Islet precursor cell (in vitro differentiated cells): Measurements from ENCODE around the gene RAPGEF2.
"Not testable (repeated sequence)": the region's sequence is repeated elsewhere in the genome, so short reads cannot be mapped to it uniquely, and the experiment has no call there.

Experiments used
- DNase-seq: peaks from one replicate; pipeline ENCODE4 v3.0.0-alpha.2; 2018

The RAPGEF2 gene

DNA sequence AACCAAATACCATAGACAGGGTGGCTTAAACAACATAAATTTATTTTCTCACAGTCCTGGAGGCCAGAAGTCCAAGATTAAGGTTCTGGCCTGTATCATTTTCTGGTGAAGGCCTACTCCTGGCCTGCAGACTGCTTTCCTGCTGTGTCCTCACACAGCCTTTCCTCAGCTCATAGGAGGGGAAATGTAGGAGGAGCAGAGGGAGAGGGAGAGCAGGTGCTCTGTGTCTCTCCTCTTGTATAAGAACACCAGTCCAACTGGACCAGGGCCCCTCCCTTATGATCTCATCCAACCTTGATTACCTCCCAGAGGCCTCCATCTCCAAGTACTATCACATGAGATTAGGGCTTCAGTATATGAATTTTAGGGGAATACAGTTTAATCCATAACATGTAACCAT lies 34.3 kb downstream of the RAPGEF2 start:
- no peak for DNase-seq

DNA sequence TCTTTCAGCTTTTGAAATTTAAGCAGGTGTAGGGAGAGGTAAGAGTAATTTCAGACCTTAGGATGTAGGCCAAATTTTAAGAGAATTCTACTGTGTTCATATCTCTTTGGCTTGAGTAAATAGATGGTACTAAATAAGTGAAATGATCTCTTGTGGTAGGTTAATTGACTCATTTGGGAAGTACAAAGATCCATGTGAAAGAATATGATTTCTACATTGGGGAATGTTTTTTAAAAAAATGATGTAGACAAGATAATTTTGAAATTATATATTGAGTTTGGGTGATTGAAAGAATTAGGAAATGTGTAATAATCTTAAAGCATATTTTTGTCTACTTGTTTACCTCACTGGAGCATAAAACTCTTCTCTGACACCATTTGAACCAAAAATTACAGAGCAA lies 35.6 kb downstream of the RAPGEF2 start:
- DNase-seq = no peak

DNA sequence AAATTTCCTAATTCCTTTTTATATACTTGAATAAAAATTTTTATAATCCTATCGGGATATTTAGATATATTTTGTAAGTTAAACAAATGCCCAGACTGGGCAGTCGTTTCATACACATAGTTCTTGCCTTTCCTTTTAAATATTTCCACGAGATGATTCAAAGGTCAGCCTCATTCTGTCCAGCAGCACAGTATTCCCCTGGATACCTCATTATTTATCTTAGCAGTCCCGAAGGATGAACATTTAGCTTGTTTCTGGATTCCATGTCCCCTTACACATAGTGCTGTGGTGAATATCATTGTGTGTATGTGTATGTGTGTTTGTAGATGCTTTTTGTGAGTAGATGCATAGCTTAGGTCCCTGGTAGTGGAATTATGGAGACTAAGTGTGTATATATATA lies 38.3 kb downstream of the RAPGEF2 start:
- no peak for DNase-seq

DNA sequence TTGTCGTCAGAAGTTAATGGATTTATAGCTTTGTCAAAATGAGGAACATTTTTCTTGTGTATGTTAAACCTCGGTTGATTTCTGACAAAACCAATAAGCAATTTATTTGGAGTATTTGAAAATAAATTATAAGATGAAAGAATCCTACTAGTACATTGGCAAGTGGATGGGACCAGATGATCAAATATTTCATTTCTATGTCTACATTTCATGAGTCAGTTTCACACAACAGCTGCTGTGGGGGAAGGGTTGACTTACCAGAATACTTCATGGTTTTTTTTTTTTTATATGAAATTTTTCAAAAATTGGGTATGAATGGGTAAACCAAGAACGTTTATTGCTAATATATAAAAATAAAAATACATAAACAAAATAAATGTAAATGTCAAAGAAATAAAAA lies 39.4 kb downstream of the RAPGEF2 start:
- no peak for DNase-seq

DNA sequence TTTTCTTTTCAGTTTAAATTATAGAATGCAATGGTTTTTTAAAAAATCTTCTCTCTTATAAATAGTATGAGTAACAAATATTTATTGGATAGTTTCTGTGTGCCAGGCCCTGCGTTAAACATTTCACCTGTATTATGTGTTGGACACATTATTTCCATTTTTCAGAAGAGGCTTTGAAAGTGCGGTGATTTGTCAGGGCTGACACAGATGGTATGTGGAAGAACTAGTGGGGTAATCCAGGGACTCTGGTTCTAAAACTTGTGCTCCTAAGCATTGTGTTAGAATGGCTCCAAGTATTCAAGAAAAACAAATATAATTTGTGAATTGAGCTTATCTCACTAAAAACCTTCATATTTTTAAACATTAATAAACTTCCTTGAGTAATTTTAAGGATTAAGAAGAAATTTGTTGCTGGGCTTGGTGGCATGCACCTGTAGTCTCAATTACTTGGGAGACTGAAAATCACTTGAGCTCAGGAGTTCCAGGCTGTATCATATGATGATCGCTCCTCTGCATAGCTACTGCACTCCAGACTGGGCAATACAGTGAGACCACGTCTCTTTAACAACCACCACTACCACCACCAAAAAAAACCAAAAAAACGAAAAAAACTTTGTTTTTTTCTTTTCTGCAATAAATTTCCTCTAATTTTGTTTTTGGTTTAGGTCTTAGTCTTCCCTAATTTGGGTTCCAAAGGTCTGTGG lies 40.0 kb downstream of the RAPGEF2 start:
- DNase-seq = no peak

DNA sequence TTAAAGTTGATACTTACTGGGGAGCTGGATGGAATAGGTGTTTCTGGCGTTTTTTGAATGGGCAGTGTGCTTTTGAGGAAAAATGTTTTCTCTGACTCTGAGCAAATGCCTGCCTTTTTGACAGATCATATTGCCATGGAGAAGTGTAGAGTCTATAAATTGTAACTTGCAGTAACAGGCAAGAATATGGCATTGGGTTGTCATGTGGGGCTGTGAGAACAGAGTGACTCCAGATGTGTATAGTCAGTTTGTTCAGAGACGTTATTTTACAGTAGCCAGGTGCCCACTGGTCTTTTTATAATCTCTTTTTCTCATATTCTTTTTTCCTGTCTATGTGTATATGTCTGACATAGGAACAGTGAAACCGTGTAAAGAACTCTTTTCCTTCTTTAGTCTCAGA lies 40.8 kb downstream of the RAPGEF2 start:
- no peak for DNase-seq

DNA sequence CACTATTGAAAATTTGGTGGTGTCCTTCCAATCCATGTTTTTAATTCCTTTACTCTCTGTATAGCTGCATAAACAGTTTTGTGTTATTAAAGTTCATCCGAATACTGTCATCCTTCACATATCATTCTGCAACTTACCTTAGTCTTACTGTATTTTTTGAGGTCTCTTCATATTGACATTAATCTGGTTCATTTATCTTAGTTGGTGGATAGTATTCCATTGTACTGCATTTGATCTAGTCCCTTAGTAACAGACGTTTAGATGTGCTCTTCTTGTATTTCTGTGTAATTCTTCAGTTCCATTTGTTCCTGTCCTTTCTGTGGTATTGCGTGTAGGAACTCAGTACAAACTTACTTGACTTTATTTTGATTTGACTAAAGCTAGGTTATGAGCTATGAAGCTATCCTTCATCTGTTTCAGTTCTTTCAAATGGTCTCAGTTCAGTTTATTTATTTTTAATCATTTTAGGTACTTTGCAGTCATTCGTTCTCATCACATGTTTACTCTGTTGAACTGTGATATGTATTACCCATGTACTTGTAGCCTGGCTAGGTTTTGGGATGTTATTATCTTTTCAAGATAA lies 41.3 kb downstream of the RAPGEF2 start:
- no peak for DNase-seq

DNA sequence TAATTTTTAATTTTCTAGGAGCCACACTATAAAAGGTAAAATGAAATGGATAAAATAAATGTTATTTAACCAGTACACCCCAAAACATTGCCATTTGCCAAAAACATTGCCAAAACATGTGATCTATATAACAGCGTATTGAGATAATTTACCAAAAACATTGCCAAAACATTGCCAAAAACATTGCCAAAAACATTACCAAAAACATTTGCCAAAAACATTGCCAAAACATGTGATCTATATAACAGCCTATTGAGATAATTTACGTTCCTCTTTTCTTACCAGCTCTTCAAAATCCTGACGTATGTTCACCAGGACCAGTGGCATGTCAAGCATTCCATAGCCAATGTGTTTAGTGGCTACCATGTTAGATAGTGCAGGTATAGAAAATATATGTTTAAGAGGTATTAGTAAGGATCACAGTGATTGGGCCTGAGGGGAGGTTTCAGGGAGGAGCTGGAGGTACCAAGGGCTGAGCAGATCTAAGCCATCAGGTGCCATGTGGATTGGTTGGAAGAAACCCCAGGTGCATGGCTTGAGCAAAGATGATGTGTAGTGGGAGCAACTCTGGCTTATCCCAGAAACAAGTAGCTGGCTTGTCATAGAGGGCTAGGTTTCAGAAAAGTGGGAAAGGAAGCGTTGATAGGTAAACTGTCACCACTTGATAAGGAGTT lies 42.6 kb downstream of the RAPGEF2 start:
- no peak for DNase-seq

DNA sequence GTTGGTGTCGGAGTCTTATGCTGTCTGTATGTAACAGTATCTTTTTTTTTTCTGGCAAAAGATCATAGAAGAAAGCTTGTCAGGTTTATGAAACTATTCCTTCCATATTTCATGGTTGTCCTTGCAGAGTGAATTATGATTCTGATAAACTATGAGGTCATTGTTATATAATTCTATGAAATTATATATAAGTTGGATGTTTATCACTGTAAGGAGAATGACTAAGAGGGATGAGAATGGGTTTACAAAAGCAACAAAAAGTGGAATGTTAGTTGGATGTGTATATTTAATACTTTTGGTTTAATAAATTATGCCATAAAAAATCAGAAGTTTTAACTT lies 43.1 kb downstream of the RAPGEF2 start:
- no peak for DNase-seq

DNA sequence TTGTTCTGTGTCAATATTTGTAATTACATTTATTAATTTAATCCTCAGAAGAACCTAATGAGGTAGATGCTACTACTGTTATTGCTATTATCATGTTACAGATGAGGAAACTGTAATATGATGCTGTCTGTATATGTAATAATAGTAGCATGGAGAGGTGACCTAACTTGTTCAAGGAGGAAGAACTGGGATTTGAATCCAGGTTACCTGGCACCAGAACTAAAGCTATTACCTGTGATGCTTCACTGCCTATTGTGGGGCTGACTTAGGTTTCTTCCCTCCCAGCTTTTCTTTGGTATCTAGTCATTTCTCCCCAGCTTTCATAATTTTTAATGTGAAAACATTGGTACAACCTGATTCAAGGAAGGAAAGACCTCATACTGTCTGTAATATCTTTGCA lies 43.6 kb downstream of the RAPGEF2 start:
- no peak for DNase-seq

DNA sequence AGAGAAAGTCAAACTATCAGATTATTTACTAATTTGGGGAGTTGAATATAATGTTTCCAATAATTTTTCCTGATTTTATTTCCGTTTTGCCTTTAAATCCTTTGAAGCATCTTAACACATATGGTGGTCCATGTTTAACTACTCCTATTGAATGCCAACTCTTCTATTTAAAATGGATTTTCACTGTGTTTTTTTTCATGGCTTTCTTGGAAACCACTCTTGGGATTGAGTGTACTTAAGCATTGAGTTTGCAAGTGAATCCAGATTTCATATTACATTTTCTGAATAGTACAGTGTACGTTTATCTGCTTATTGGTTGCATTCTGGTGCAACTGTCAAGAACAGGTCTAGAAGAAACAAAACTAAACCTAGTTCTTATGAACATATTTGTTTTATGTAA lies 45.6 kb downstream of the RAPGEF2 start:
- DNase-seq = no peak

DNA sequence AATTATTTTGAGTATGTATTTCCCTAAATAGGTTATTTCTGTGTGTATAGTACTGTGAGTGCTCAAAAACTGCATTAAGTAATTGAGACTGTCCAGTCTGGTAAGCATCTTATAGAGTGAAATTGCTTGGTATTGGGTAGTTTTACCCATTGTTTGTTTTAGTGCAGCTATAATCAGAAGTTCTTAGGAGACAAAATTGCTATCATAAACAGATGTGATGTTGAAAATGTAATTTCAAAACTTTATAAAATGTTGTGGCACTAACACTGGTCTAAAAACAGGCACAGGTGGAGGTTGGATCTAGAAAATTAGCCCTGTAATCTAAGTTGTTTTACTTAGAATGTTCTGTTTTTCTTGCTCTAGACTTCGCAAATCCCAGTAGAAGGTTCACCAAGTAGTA lies 46.8 kb downstream of the RAPGEF2 start:
- DNase-seq = no peak

DNA sequence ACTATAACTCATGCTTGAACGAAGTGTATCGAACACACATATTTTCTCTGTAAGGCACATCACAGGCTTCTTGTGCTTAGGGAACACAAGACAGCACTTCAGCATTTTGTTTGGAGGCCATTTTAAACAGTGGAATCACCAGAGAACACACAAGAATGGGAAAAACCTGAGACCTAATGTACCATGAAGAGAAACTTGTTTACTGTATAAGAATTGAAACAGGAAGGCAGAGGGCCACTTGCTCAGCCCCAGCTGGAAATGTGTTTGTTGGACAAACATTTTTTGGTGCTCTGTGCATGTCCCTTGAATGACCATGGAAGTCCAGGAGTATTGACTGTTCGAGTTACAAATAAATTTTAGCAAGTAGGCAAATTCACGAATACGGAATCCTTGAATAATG lies 47.5 kb downstream of the RAPGEF2 start:
- no peak for DNase-seq

DNA sequence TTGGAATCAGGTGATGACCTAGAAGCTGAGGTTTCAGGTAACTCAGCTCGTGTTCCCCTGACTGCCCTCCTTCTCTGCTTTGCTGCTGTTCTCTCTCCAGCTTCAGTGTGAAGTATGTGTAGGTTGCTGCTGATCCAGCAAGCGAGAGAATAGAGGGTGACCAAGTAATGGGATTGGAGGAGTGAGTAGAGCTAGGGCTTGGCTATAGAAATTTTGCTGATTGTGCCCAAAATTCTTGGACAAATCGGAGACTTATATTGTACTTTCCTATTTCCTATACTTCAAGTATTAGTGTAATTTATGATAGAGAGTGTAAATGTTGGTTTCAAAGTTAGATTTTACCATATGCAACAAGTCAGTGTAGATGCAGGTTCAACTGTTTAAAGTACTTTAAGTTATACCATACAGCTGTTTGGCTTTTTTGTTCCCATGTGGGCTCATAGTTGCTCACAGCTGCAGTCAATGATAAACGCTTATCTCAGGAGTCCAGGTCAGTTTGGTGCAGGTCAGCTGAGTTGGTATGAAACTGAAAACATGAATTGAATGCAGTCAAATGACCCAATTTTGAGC lies 48.0 kb downstream of the RAPGEF2 start:
- no peak for DNase-seq

DNA sequence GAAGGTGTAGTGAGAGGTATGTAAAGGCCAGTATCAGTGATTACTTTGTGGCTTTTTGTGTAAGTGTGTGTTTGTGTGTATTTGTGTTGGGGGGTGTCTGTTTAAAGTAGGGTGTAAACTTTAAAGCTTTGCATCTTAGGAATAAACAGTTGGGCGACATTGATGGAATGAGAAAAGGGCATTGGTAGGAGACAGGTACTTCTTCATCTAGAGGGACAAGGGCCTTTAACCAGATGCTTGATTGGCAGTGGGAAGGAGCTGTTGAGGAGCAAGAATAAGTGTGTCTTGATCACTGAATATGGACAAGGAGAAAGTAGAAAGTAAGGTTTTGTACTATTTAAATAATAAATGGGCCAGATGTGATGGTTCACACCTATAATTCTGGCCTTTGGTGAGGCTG lies 48.8 kb downstream of the RAPGEF2 start:
- DNase-seq = no peak

DNA sequence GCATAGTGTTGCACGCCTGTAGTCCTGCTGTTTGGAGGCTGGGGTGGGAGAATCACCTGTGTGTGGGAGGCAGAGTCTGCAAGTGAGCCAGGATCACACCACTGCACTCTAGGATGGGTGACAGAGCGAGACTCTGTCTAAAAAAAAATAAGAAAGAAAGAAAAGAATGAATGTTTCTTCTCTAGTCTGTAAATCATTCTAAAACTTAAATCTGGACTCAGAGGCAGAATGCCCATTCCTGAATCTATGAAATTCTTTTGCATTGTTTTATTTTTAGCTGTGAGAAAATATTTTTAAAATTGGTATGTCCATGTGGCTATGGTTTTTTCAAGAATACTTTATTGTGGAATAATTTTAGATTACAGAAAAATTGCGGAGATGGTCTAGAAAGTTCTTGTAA lies 49.3 kb downstream of the RAPGEF2 start:
- no peak for DNase-seq

DNA sequence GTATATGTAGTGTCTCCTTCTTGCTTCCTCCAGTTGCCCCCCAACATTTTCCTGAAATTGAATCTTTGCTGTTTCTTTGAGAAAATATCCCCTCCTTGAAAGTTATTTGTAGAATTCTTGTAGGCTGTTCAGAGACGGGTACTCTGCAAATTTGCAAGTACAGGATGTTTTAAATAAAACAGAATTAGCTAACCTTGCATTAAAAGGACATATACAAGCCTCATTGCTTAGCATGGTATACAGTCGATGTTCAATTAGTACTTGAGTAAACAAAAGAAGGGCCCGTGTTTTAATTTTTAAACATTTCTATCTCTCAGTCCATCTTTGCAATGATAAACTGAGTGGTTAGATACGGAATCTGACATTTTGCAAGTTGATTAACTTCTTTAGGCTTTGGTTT lies 50.8 kb downstream of the RAPGEF2 start:
- no peak for DNase-seq

DNA sequence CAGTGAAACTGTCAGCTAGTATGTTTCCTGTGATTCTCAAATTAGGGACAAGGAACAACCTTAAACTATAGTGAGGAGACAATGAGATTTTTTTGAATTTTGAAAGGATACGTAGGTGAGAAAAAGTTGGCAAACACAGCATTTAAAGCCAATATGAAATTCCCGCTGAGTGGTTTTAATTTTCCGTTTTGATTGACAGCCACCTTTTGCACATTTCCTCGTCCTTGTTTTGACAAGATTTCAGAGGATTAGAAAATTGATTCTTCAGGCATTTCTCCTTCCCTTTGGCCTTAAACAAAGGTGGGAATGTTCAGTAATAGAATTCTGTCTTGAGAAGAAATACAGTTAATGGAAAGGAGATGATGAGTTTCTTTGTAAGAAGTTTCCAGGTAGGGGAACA lies 52.2 kb downstream of the RAPGEF2 start:
- no peak for DNase-seq

DNA sequence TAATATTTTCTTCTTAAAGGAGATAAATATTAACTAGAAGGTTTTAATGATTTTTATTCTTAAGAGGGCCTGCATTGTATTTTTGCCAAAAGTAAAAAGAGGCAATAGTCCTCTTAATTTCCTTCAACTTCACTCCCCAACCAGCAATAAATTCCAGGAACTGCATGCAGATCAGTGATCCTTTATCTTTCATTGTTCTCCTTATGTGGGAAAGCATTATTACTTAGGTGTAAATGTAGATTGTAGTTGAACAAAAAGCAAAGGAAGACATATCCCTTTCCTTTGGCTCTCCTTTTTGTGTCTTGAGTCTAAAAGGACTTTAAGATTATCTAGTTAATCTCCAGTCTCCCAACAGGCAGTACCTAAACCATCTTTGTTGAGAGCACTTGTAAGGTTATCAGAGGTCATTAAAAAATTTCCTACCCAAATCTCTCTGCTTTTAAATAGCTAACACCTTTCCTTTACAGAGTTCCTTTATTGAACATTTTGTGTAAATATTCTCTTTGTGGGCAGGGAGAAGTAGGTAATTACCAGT lies 55.3 kb downstream of the RAPGEF2 start:
- DNase-seq = no peak

DNA sequence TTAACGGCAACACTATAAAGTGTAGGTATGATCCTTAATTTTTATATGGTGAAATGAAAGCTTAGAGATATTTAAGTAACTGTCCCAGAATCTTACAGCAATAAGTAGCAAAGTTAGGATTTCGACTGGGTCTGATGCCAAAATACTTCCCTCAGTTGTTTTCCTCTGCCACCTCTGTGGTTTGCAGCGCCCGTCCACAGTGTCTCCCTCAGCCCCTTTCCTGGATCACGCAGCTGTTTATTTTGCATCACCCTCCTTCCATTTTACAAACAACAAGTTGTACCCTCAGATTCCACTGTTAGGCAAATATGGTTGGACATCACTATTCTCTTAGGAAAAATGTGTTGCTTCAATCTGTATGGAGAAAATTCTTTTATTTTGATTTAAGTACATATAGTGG lies 56.1 kb downstream of the RAPGEF2 start:
- no peak for DNase-seq

DNA sequence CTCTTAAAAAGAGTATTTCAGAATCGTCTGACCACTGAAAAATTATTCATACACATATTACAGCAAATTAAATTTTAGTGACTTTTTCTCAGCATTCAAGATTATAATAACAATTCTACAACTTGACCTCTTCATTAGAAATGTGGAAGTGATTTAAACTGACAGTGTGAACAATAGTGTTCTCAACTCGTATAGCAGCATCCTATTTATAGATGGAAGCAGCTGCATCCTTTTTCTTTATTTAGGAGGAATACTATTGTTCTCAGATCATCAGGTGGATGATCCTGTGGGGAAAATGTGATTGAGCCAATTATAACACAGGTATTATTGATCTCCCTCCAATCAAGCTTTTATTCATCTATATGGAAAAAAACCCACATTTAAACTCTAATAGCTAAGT lies 56.7 kb downstream of the RAPGEF2 start:
- DNase-seq = no peak

DNA sequence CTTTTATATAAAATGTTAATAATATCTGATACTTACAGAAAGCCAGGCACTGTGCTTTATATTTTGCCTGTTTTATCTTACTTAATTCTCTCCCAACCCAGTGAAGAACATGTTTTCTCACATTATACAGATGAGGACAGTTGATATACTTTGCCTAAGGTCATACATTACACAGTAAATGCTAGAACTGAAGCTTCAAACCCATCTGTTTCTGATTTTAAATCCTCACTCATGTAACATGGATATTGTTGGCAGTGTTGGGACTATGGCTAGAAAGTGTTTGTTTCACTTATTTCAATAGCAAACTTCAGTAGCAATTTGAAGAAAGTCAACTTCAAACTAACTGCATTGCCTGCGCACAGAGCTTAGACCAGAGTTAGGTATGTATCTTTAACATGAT lies 57.4 kb downstream of the RAPGEF2 start:
- DNase-seq = no peak

DNA sequence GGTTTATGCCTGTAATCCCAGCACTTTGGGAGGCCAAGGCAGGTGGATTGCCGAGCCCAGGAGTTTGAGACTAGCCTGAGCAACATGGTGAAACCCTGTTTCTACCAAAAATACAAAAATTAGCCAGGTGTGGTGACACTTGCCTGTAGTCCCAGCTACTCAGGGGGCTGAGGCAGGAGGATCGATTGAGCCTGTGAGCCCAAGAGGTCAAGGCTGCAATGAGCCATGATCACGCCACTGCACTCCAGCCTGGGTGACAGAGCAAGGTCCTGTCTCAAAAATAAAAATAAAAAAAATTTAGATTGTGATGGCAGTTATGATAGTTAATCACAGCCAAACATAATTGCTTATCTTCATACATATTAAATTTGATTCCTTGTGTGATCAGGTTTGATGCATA lies 58.6 kb downstream of the RAPGEF2 start:
- DNase-seq = not testable (repeated sequence)

DNA sequence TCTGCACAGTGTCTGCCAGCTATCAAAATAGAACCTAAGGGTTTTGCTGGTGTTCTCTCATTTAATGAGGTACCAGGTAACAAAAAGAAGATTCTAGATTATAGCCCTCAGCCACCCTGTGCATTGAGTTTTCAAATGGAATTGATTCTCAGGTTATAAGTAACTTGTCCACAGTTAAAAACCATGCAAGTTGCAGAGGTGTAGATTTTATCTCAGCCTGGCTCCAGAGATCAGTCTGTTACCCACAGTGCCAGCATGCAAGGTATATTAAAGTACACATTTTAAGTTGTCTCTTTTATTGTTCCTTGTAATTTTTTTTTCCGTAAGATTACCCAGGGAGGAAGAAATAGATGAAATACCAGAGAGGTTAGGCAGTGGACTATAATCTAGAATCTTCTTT lies 59.7 kb downstream of the RAPGEF2 start:
- DNase-seq = no peak
